Sigmoid colon (tissue), 7 donors: ENCODE measurements around the gene C11orf58. TPM values are rescaled to one million over a fixed set of nuclear protein-coding genes. Genes with fewer than 3 reads are reported as not detected.
A peak's percentile ranks its signal among the peaks of the same experiment; 100 is the strongest.

Experiments
- DNase-seq: peaks from one replicate; pipeline ENCODE4 v3.0.0-alpha.2; 2019
- H3K27ac ChIP-seq, 4 donors: fragments of 200-600 bp; sonication (generic); one replicate each; pipeline ENCODE4 v1.5.1; 2016 to 2019; ENCODE audit warnings: mild to moderate bottlenecking in 1 of 4
- H3K27me3 ChIP-seq, 3 donors: fragments of 200-600 bp; sonication (generic); one replicate each; pipeline ENCODE4 v1.5.1; 2019; ENCODE audit warnings: mild to moderate bottlenecking in 1 of 3
- H3K36me3 ChIP-seq, 4 donors: fragments of 200-600 bp; sonication (generic); one replicate each; pipeline ENCODE4 v1.5.1; 2016 to 2019
- H3K4me1 ChIP-seq, 4 donors: fragments of 200-600 bp; sonication (generic); one replicate each; pipeline ENCODE4 v1.5.1; 2017 to 2019
- H3K4me3 ChIP-seq, 4 donors: fragments of 200-600 bp; sonication (generic); one replicate each; pipeline ENCODE4 v1.5.1; 2017 to 2019; ENCODE audit warnings: mild to moderate bottlenecking in 2 of 4, moderate library complexity in 1 of 4
- H3K9me3 ChIP-seq, 4 donors: fragments of 200-600 bp in 3 of 4; sonication (generic) in 3 of 4; one replicate each; pipeline versions ENCODE4 v1.5.1 to v1.6.1; 2013 to 2019
- CTCF ChIP-seq, 4 experiments: fragments of 450-650 bp in 3 of 4; fragments of 200-600 bp in 1 of 4; IDR thresholded peaks; one replicate each; pipeline ENCODE4 v1.5.1; 2016 to 2019; ENCODE audit warnings: antibody characterized with exemption in 4 of 4, mild to moderate bottlenecking in 3 of 4, moderate library complexity in 2 of 4
- EP300 ChIP-seq, 4 donors: sonication (generic); formaldehyde crosslinking; IDR thresholded peaks; one replicate each; pipeline ENCODE4 v1.6.1; 2017; ENCODE audit warnings: antibody characterized with exemption in 4 of 4
- POLR2A ChIP-seq, 2 donors: fragments of 450-650 bp; IDR thresholded peaks; one replicate each; pipeline ENCODE4 v1.6.1; 2016; ENCODE audit warnings: antibody characterized with exemption in 2 of 2, mild to moderate bottlenecking in 2 of 2, moderate library complexity in 2 of 2
- POLR2AphosphoS5 ChIP-seq, 4 donors: sonication (generic); formaldehyde crosslinking; IDR thresholded peaks; one replicate each; pipeline ENCODE4 v1.6.1; 2017; ENCODE audit warnings: antibody characterized with exemption in 4 of 4
- WGBS, 2 donors: extraction: QIAGEN DNeasy Blood & Tissue Kit; methylation state at CpG; one replicate each; pipeline ENCODE4 v1.1.7; 2013; 5-methylcytosine and 5-hydroxymethylcytosine counted together
- intact Hi-C: fragments of 100-400 bp; cut with DNase I; formaldehyde crosslinking; loops from one replicate; pipeline ENCODE4 v1.15.1; 2023
- polyA plus RNA-seq, 3 donors: library from polyadenylated mRNA; stranded (reverse); fragments of 200-250 nt; gene quantifications; one replicate each; pipeline ENCODE4 v1.2.3, GENCODE V29; 2013
- total RNA-seq, 4 donors: library from RNA; depleted of rRNA; stranded (reverse); fragments of >200 nt; gene quantifications; one replicate each; pipeline ENCODE4 v1.1.0, GENCODE V29; 2016
- donor health status: healthy with polysubstance abuse.
- donor health status: Bipolar disorder and iron deficiency.
- donor health status: healthy.

C11orf58 gene
- total and polyA plus RNA-seq, 7 donors, result 89.8 to 222 (median 136) TPM

GRCh38 chr11:16783321-16783801 lies 44.9 kb downstream of the C11orf58 start:
- Histone ChIP-seq H3K4me3 (no peak overlapping the region), H3K4me1 (no peaks in the 10 kb centered on the region), H3K27ac (no peak overlapping the region), H3K36me3 (no peaks in the 10 kb centered on the region), H3K9me3 (no peaks in the 10 kb centered on the region), H3K27me3 (no peaks in the 10 kb centered on the region)
- WGBS, 2 donors, result 96 to 97% methylated on average over 22 of the region's 22 CpGs
- intact Hi-C loops, result no loop called here
- no peak for TF ChIP-seq POLR2A (IDR thresholded peaks at IDR 0.05)
- TF ChIP-seq CTCF (IDR thresholded peaks at IDR 0.05), result no peak
- TF ChIP-seq POLR2AphosphoS5 (IDR thresholded peaks at IDR 0.05), result no peak
- no peak for TF ChIP-seq EP300 (IDR thresholded peaks at IDR 0.05)
- peak; percentile 46 for DNase-seq

- no peak overlapping the region for H3K27ac ChIP-seq
- no peak overlapping the region for H3K4me3 ChIP-seq
- TF ChIP-seq POLR2A (IDR thresholded peaks at IDR 0.05), result no peak
- TF ChIP-seq POLR2AphosphoS5 (IDR thresholded peaks at IDR 0.05), result no peak
- TF ChIP-seq CTCF (IDR thresholded peaks at IDR 0.05), result no peak
- no peak for TF ChIP-seq EP300 (IDR thresholded peaks at IDR 0.05)
- H3K27me3 ChIP-seq, result no peaks in the 10 kb centered on the region
- no peaks in the 10 kb centered on the region for H3K36me3 ChIP-seq
- intact Hi-C loops, result no loop called here
- H3K4me1 ChIP-seq, result no peaks in the 10 kb centered on the region
- H3K9me3 ChIP-seq, result no peaks in the 10 kb centered on the region
- no peak for DNase-seq
- 81 to 83% methylated on average over 2 of the region's 2 CpGs for WGBS, 2 donors
Observed at GRCh38 chr11:16784097-16784496, 45.6 kb downstream of the C11orf58 start.

GRCh38 chr11:16784666-16785065 lies 46.2 kb downstream of the C11orf58 start:
- no peak overlapping the region for H3K4me3 ChIP-seq
- no peak overlapping the region for H3K27ac ChIP-seq
- WGBS, 2 donors, result 92 to 93% methylated on average over 2 of the region's 2 CpGs
- intact Hi-C loops, result no loop called here
- no peaks in the 10 kb centered on the region for H3K9me3 ChIP-seq
- H3K36me3 ChIP-seq, result no peaks in the 10 kb centered on the region
- no peaks in the 10 kb centered on the region for H3K4me1 ChIP-seq
- DNase-seq, result no peak
- H3K27me3 ChIP-seq, result no peaks in the 10 kb centered on the region
- TF ChIP-seq EP300 (IDR thresholded peaks at IDR 0.05) (no peak), POLR2AphosphoS5 (IDR thresholded peaks at IDR 0.05) (no peak)

- peak; percentile 82 for DNase-seq
- Histone ChIP-seq H3K27me3 (no peaks in the 10 kb centered on the region), H3K9me3 (no peaks in the 10 kb centered on the region), H3K27ac (no peak overlapping the region), H3K4me3 (no peak overlapping the region), H3K4me1 (no peaks in the 10 kb centered on the region), H3K36me3 (no peaks in the 10 kb centered on the region)
- intact Hi-C loops, result no loop called here
- WGBS, 2 donors, result 59 to 65% methylated on average over 7 of the region's 7 CpGs
- TF ChIP-seq POLR2A (IDR thresholded peaks at IDR 0.05) (no peak), CTCF (IDR thresholded peaks at IDR 0.05) (peak; percentile 54 to 80 (median 73))
Observed at GRCh38 chr11:16785520-16786128, 47.2 kb downstream of the C11orf58 start.

- H3K27ac ChIP-seq, result no peak overlapping the region
- H3K4me3 ChIP-seq, result no peak overlapping the region
- 27 to 75% methylated on average over 6 of the region's 6 CpGs for WGBS, 2 donors
- TF ChIP-seq EP300 (IDR thresholded peaks at IDR 0.05), result no peak
- no peak for TF ChIP-seq POLR2AphosphoS5 (IDR thresholded peaks at IDR 0.05)
- TF ChIP-seq CTCF (IDR thresholded peaks at IDR 0.05), result no peak
- TF ChIP-seq POLR2A (IDR thresholded peaks at IDR 0.05), result no peak
- H3K36me3 ChIP-seq, result no peaks in the 10 kb centered on the region
- H3K4me1 ChIP-seq, result peaks cover 0 to 2% (median 1%) of the 10 kb centered on the region in 4 donors
- H3K9me3 ChIP-seq, result no peaks in the 10 kb centered on the region
- no peaks in the 10 kb centered on the region for H3K27me3 ChIP-seq
- intact Hi-C loops, result no loop called here
- peak; percentile 22 for DNase-seq
Observed at GRCh38 chr11:16786131-16786530, 47.7 kb downstream of the C11orf58 start.
